Stimulated activated memory B cell treated with anti-CD40 and anti-IgM and Interleukin-4, amounts not matched to agents 10 μg/mL and 1 μg/mL and 100 μg/mL, for 72 hours (primary cell): ENCODE data around the gene NDUFAF4.

Experiments used
- ATAC-seq: fragments of 150-1000 bp; cut with Tn5 transposase; 2 replicates; pipeline ENCODE4 v1.10.0; 2021
- H3K27ac Mint-ChIP-seq: one replicate; pipeline ENCODE4 v1.8.0; 2022; ENCODE audit warnings: mild to moderate bottlenecking, mixed read lengths
- H3K27me3 Mint-ChIP-seq: one replicate; pipeline ENCODE4 v1.8.0; 2022; ENCODE audit warnings: mixed read lengths
- H3K36me3 Mint-ChIP-seq: one replicate; pipeline ENCODE4 v1.8.0; 2022; ENCODE audit warnings: mixed read lengths
- H3K4me1 Mint-ChIP-seq: one replicate; pipeline ENCODE4 v1.8.0; 2022; ENCODE audit warnings: mixed read lengths
- H3K4me3 Mint-ChIP-seq: one replicate; pipeline ENCODE4 v1.8.0; 2022; ENCODE audit warnings: mild to moderate bottlenecking, moderate library complexity, mixed read lengths
- H3K9me3 Mint-ChIP-seq: one replicate; pipeline ENCODE4 v1.8.0; 2022; ENCODE audit warnings: mixed read lengths

NDUFAF4 gene

GRCh38 chr6:96865055-96865405 lies 32.7 kb downstream of the NDUFAF4 start:
- Mint-ChIP-seq H3K4me3 (no peak overlapping the region), H3K4me1 (no peaks in the 10 kb centered on the region), H3K9me3 (peaks cover 6% of the 10 kb centered on the region), H3K27me3 (peaks cover 29% of the 10 kb centered on the region), H3K36me3 (no peaks in the 10 kb centered on the region), H3K27ac (no peak overlapping the region)
- ATAC-seq: no peak

GRCh38 chr6:96864216-96865054 lies 33.3 kb downstream of the NDUFAF4 start:
- Mint-ChIP-seq H3K4me3 (no peak overlapping the region), H3K27ac (no peak overlapping the region), H3K4me1 (no peaks in the 10 kb centered on the region), H3K27me3 (peaks cover 35% of the 10 kb centered on the region), H3K9me3 (peaks cover 6% of the 10 kb centered on the region), H3K36me3 (no peaks in the 10 kb centered on the region)
- ATAC-seq: no peak

GRCh38 chr6:96862560-96862959 lies 35.1 kb downstream of the NDUFAF4 start:
- H3K4me1 Mint-ChIP-seq: no peaks in the 10 kb centered on the region
- no peak for ATAC-seq
- peaks cover 6% of the 10 kb centered on the region for H3K9me3 Mint-ChIP-seq
- H3K27ac Mint-ChIP-seq: no peak overlapping the region
- no peak overlapping the region for H3K4me3 Mint-ChIP-seq
- peaks cover 45% of the 10 kb centered on the region for H3K27me3 Mint-ChIP-seq
- no peaks in the 10 kb centered on the region for H3K36me3 Mint-ChIP-seq

GRCh38 chr6:96861588-96861987 lies 36.1 kb downstream of the NDUFAF4 start:
- Mint-ChIP-seq H3K36me3 (no peaks in the 10 kb centered on the region), H3K27me3 (peaks cover 45% of the 10 kb centered on the region), H3K9me3 (peaks cover 6% of the 10 kb centered on the region), H3K27ac (no peak overlapping the region), H3K4me1 (no peaks in the 10 kb centered on the region), H3K4me3 (no peak overlapping the region)
- no peak for ATAC-seq

GRCh38 chr6:96856856-96857255 lies 40.8 kb downstream of the NDUFAF4 start:
- no peak overlapping the region for H3K27ac Mint-ChIP-seq
- H3K4me3 Mint-ChIP-seq: no peak overlapping the region
- peaks cover 6% of the 10 kb centered on the region for H3K9me3 Mint-ChIP-seq
- peaks cover 29% of the 10 kb centered on the region for H3K27me3 Mint-ChIP-seq
- H3K36me3 Mint-ChIP-seq: no peaks in the 10 kb centered on the region
- ATAC-seq: no peak
- H3K4me1 Mint-ChIP-seq: no peaks in the 10 kb centered on the region

- ATAC-seq: no peak
- H3K27me3 Mint-ChIP-seq: no peaks in the 10 kb centered on the region
- H3K36me3 Mint-ChIP-seq: no peaks in the 10 kb centered on the region
- no peaks in the 10 kb centered on the region for H3K4me1 Mint-ChIP-seq
- H3K4me3 Mint-ChIP-seq: no peak overlapping the region
- H3K9me3 Mint-ChIP-seq: no peaks in the 10 kb centered on the region
- H3K27ac Mint-ChIP-seq: no peak overlapping the region
Observed at GRCh38 chr6:96853083-96853482, 44.6 kb downstream of the NDUFAF4 start.

- no peak overlapping the region for H3K4me3 Mint-ChIP-seq
- no peak for ATAC-seq
- H3K27ac Mint-ChIP-seq: no peak overlapping the region
- H3K27me3 Mint-ChIP-seq: no peaks in the 10 kb centered on the region
- no peaks in the 10 kb centered on the region for H3K4me1 Mint-ChIP-seq
- H3K9me3 Mint-ChIP-seq: no peaks in the 10 kb centered on the region
- no peaks in the 10 kb centered on the region for H3K36me3 Mint-ChIP-seq
Observed at GRCh38 chr6:96852605-96853004, 45.1 kb downstream of the NDUFAF4 start.

DNA sequence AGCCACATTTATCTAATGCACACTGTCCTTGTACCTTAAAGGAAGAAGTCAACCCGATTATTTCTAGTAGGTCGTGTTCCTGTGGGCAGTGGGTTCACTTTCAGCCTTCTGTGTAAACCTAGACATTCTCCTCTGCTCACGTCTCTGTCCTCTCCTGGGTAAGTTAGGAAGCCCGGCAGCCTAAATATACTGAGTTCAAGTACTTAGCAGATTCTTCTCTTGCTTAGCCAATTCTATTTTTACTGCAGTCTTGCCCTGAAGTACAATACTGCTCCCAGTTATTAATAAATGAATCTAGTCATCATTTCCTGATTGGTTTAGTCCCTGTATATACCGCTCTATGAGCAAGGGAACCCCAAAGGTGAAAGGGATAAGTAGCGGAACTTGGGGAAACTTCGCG lies 45.8 kb downstream of the NDUFAF4 start:
- no peaks in the 10 kb centered on the region for H3K4me1 Mint-ChIP-seq
- no peak for ATAC-seq
- H3K4me3 Mint-ChIP-seq: no peak overlapping the region
- no peaks in the 10 kb centered on the region for H3K9me3 Mint-ChIP-seq
- no peak overlapping the region for H3K27ac Mint-ChIP-seq
- H3K36me3 Mint-ChIP-seq: no peaks in the 10 kb centered on the region
- no peaks in the 10 kb centered on the region for H3K27me3 Mint-ChIP-seq

GRCh38 chr6:96849615-96850014 lies 48.1 kb downstream of the NDUFAF4 start:
- no peaks in the 10 kb centered on the region for H3K36me3 Mint-ChIP-seq
- H3K9me3 Mint-ChIP-seq: peaks cover 3% of the 10 kb centered on the region
- no peak overlapping the region for H3K27ac Mint-ChIP-seq
- no peaks in the 10 kb centered on the region for H3K4me1 Mint-ChIP-seq
- H3K27me3 Mint-ChIP-seq: peaks cover 12% of the 10 kb centered on the region
- H3K4me3 Mint-ChIP-seq: no peak overlapping the region
- ATAC-seq: no peak

DNA sequence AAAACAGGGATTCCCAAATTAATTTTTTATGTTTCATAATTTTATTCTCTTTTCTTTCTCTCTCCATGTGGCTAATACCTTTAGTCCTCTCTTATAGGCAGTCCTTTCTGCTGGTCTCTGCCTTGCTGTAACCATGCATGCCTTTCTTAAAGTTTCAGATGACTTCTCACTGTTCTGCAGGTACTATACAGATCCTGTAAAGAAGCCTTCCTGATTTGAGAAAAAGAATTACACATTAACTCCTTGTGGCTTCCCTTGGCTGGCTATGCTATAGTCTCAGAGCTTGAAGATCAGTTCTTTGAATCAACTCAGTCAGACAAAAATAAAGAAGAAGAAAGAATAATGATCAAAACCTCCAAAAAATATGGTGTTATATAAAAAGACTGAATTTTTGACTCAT lies 53.2 kb downstream of the NDUFAF4 start:
- peaks cover 14% of the 10 kb centered on the region for H3K27me3 Mint-ChIP-seq
- no peak overlapping the region for H3K4me3 Mint-ChIP-seq
- H3K9me3 Mint-ChIP-seq: peaks cover 6% of the 10 kb centered on the region
- no peaks in the 10 kb centered on the region for H3K4me1 Mint-ChIP-seq
- no peak for ATAC-seq
- H3K36me3 Mint-ChIP-seq: no peaks in the 10 kb centered on the region
- H3K27ac Mint-ChIP-seq: no peak overlapping the region

- Mint-ChIP-seq H3K27me3 (peaks cover 14% of the 10 kb centered on the region), H3K4me1 (peaks cover 19% of the 10 kb centered on the region)
Observed at GRCh38 chr6:96841345-96841744, 56.3 kb downstream of the NDUFAF4 start.

More at GRCh38 chr6:96841345-96841744, 56.3 kb downstream of the NDUFAF4 start:
- Mint-ChIP-seq H3K4me3 (no peak overlapping the region), H3K9me3 (peaks cover 6% of the 10 kb centered on the region), H3K27ac (no peak overlapping the region), H3K36me3 (no peaks in the 10 kb centered on the region)
- no peak for ATAC-seq
